ENCODE measurements around the gene TOGARAM2.

DNA sequence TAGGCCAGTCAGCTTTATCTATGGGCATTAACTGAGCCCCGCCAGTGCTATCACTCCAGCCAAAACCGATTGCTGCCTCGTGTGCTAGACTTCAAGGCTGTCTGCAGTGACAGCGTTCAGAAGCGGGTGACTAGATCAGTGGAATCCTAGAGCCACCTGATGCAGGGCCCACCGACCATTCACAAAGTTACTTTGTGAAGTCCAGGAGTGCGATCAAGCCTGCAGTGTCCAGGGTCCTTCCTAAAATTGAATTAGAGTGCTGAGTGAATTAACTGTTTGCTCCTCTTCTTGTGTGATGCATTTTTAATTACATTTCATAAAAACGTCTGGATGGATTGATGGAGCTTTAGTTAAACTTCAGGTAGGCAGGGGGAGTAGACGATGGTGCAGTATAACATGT is 79.3 kb downstream of the TOGARAM2 start:
- TF ChIP-seq, protein P1, sequence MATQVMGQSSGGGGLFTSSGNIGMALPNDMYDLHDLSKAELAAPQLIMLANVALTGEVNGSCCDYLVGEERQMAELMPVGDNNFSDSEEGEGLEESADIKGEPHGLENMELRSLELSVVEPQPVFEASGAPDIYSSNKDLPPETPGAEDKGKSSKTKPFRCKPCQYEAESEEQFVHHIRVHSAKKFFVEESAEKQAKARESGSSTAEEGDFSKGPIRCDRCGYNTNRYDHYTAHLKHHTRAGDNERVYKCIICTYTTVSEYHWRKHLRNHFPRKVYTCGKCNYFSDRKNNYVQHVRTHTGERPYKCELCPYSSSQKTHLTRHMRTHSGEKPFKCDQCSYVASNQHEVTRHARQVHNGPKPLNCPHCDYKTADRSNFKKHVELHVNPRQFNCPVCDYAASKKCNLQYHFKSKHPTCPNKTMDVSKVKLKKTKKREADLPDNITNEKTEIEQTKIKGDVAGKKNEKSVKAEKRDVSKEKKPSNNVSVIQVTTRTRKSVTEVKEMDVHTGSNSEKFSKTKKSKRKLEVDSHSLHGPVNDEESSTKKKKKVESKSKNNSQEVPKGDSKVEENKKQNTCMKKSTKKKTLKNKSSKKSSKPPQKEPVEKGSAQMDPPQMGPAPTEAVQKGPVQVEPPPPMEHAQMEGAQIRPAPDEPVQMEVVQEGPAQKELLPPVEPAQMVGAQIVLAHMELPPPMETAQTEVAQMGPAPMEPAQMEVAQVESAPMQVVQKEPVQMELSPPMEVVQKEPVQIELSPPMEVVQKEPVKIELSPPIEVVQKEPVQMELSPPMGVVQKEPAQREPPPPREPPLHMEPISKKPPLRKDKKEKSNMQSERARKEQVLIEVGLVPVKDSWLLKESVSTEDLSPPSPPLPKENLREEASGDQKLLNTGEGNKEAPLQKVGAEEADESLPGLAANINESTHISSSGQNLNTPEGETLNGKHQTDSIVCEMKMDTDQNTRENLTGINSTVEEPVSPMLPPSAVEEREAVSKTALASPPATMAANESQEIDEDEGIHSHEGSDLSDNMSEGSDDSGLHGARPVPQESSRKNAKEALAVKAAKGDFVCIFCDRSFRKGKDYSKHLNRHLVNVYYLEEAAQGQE (IDR thresholded peaks at IDR 0.05; ENCODE audit: unreplicated experiment), result no peak
- no peak for TF ChIP-seq CTCF (conservative IDR thresholded peaks at IDR 0.05; ENCODE audit: low read depth in 2 of 2)
- TF ChIP-seq EZH2phosphoT487 (IDR thresholded peaks at IDR 0.05; ENCODE audit: unreplicated experiment), result no peak
- TF ChIP-seq POLR2AphosphoS5 (IDR thresholded peaks at IDR 0.05; ENCODE audit: low read depth), result no peak
- no peak for TF ChIP-seq EZH2 (IDR thresholded peaks at IDR 0.05; ENCODE audit: low read depth, unreplicated experiment)

Data from GM23338 (cell line).